H1 (cell line): ENCODE results near the gene CROT. TPM values are rescaled to one million over a fixed set of nuclear protein-coding genes. Genes with fewer than 3 reads are reported as not detected.

ENCODE experiments used
- CTCF ChIA-PET: fragments of 300-600 bp; sonication (Branson Sonifier 250); formaldehyde crosslinking; loops from one replicate; lab custom pipeline; 2021; ENCODE audit not compliant: partially characterized antibody; lab: Charles Lee
- POLR2A ChIA-PET: fragments of 300-600 bp; sonication (Branson Sonifier 250); formaldehyde crosslinking; loops from one replicate; lab custom pipeline; 2021; ENCODE audit warnings: inconsistent platforms; ENCODE audit not compliant: partially characterized antibody; lab: Charles Lee
- DNase-seq, 2 experiments: peaks; one replicate each; pipeline versions ENCODE4 v3.0.0 to v3.0.0-alpha.2; 2010 to 2022; ENCODE audit warnings: low spot score in 2 of 2, low read depth in 1 of 2, mixed read lengths in 1 of 2
- FAIRE-seq: peaks from 2 replicates; lab custom pipeline; 2011; peaks lifted over from hg19 to GRCh38; lab: Jason Lieb, UNC
- H2AFZ ChIP-seq: 2 replicates; pipeline ENCODE4 v1.8.1; 2012; ENCODE audit warnings: low read length, inconsistent platforms
- H2AK5ac ChIP-seq: 2 replicates; pipeline ENCODE4 v1.6.1; 2013; ENCODE audit warnings: low read depth, low read length
- H2BK120ac ChIP-seq: replicated peaks from 2 replicates; pipeline ENCODE3; 2013; ENCODE audit warnings: low read depth, low read length, inconsistent platforms
- H2BK12ac ChIP-seq: 2 replicates; pipeline ENCODE4 v1.6.1; 2013; ENCODE audit warnings: low read depth, low read length
- H2BK15ac ChIP-seq: 2 replicates; pipeline ENCODE4 v1.6.1; 2013; ENCODE audit warnings: low read length
- H2BK20ac ChIP-seq: 2 replicates; pipeline ENCODE4 v1.6.1; 2013; ENCODE audit warnings: low read length
- H2BK5ac ChIP-seq: 2 replicates; pipeline ENCODE4 v1.6.1; 2013; ENCODE audit warnings: low read depth, low read length
- H3K14ac ChIP-seq: 2 replicates; pipeline ENCODE4 v1.6.1; 2013; ENCODE audit warnings: inconsistent platforms; ENCODE audit not compliant: insufficient read length
- H3K18ac ChIP-seq: 2 replicates; pipeline ENCODE4 v1.6.1; 2013; ENCODE audit warnings: low read length; ENCODE audit errors: extremely low read depth
- H3K23ac ChIP-seq: 2 replicates; pipeline ENCODE4 v1.6.1; 2013; ENCODE audit warnings: inconsistent platforms; ENCODE audit not compliant: insufficient read length
- H3K23me2 ChIP-seq: 2 replicates; pipeline ENCODE4 v1.6.1; 2013; ENCODE audit warnings: low read depth, low read length
- H3K27ac ChIP-seq: 2 replicates; pipeline ENCODE4 v1.6.1; 2011; ENCODE audit warnings: low read depth, low read length, inconsistent platforms
- H3K27me3 ChIP-seq, 4 experiments: replicated peaks in 1 of 4; 1 replicate in 1 of 4; 2 replicates in 3 of 4; pipeline versions ENCODE4 v1.6.1 to v1.8.1; 2011 to 2013; ENCODE audit warnings: low read length in 3 of 4, mild to moderate bottlenecking in 3 of 4, inconsistent platforms in 2 of 4, mixed read lengths in 2 of 4, moderate library complexity in 1 of 4; ENCODE audit not compliant: control insufficient read depth in 3 of 4, insufficient read depth in 3 of 4; ENCODE audit errors: extremely low read depth in 1 of 4
- H3K36me3 ChIP-seq, 4 experiments: 2 replicates each; pipeline versions ENCODE4 v1.6.1 to v1.8.1; 2011 to 2013; ENCODE audit warnings: mild to moderate bottlenecking in 4 of 4, low read length in 3 of 4, moderate library complexity in 2 of 4, control low read depth in 1 of 4, inconsistent platforms in 1 of 4; ENCODE audit not compliant: insufficient read depth in 4 of 4, control insufficient read depth in 2 of 4
- H3K4ac ChIP-seq: replicated peaks from 2 replicates; pipeline ENCODE3; 2013; ENCODE audit warnings: low read length, low read depth, mixed read lengths, inconsistent platforms; ENCODE audit not compliant: insufficient read length
- H3K4me1 ChIP-seq, 4 experiments: replicated peaks in 1 of 4; 1 replicate in 1 of 4; 2 replicates in 3 of 4; pipeline versions ENCODE4 v1.6.1 to v1.8.1; 2011 to 2013; ENCODE audit warnings: low read length in 3 of 4, inconsistent platforms in 2 of 4, mixed read lengths in 1 of 4; ENCODE audit not compliant: insufficient read depth in 4 of 4, control insufficient read depth in 3 of 4
- H3K4me2 ChIP-seq, 2 experiments: 2 replicates each; pipeline versions ENCODE4 v1.6.1 to v1.8.1; 2011 to 2013; ENCODE audit warnings: low read depth in 2 of 2, low read length in 2 of 2, control low read depth in 1 of 2, inconsistent platforms in 1 of 2, mild to moderate bottlenecking in 1 of 2; ENCODE audit not compliant: insufficient read depth in 1 of 2
- H3K4me3 ChIP-seq, 4 experiments: fragments of 200-600, 300-600 bp in 1 of 4; sonication (generic), shearing (Covaris generic), sonication (Bioruptor Twin) in 1 of 4; 2 replicates each; pipeline versions ENCODE4 v1.5.1 to v1.8.1; 2011 to 2016; ENCODE audit warnings: low read length in 4 of 4, low read depth in 3 of 4, control low read depth in 2 of 4, inconsistent platforms in 2 of 4, mild to moderate bottlenecking in 2 of 4, mixed read lengths in 1 of 4, moderate library complexity in 1 of 4; ENCODE audit not compliant: insufficient read depth in 2 of 4; ENCODE audit errors: extremely low read depth in 1 of 4
- H3K56ac ChIP-seq: replicated peaks from 2 replicates; pipeline ENCODE3; 2013; ENCODE audit warnings: low read depth, mild to moderate bottlenecking, mixed read lengths, low read length, inconsistent platforms; ENCODE audit not compliant: insufficient read length
- H3K79me1 ChIP-seq: 2 replicates; pipeline ENCODE4 v1.6.1; 2013; ENCODE audit warnings: low read depth, low read length, control low read depth
- H3K79me2 ChIP-seq, 2 experiments: 2 replicates each; pipeline versions ENCODE4 v1.6.1 to v1.8.1; 2012 to 2013; ENCODE audit warnings: low read length in 2 of 2, mild to moderate bottlenecking in 2 of 2, inconsistent platforms in 1 of 2; ENCODE audit not compliant: insufficient read depth in 2 of 2, control insufficient read depth in 1 of 2
- H3K9ac ChIP-seq, 4 experiments: replicated peaks in 1 of 4; 1 replicate in 1 of 4; 2 replicates in 3 of 4; pipeline versions ENCODE4 v1.6.1 to v1.8.1; 2011 to 2013; ENCODE audit warnings: low read depth in 3 of 4, low read length in 3 of 4, control low read depth in 2 of 4, mild to moderate bottlenecking in 2 of 4, moderate library complexity in 2 of 4, inconsistent platforms in 1 of 4; ENCODE audit errors: extremely low read depth in 1 of 4
- H3K9me3 ChIP-seq, 2 experiments: 2 replicates each; pipeline versions ENCODE4 v1.6.1 to v1.8.1; 2012 to 2013; ENCODE audit warnings: mild to moderate bottlenecking in 2 of 2, moderate library complexity in 2 of 2, control low read depth in 1 of 2, inconsistent platforms in 1 of 2, low read depth in 1 of 2, low read length in 1 of 2, mixed read lengths in 1 of 2; ENCODE audit not compliant: insufficient read depth in 2 of 2
- H4K20me1 ChIP-seq, 2 experiments: replicated peaks in 1 of 2; 2 replicates each; pipeline versions ENCODE3 to v1.8.1; 2011 to 2013; ENCODE audit warnings: inconsistent platforms in 2 of 2, low read length in 2 of 2, mild to moderate bottlenecking in 1 of 2; ENCODE audit not compliant: insufficient read depth in 2 of 2, control insufficient read depth in 1 of 2
- H4K5ac ChIP-seq: 2 replicates; pipeline ENCODE4 v1.6.1; 2013; ENCODE audit warnings: low read length, low read depth, mixed read lengths, inconsistent platforms; ENCODE audit not compliant: insufficient read length
- H4K8ac ChIP-seq: 2 replicates; pipeline ENCODE4 v1.8.0; 2013; ENCODE audit warnings: mild to moderate bottlenecking, moderate library complexity, low read length, inconsistent platforms; ENCODE audit not compliant: insufficient read depth; ENCODE audit errors: extremely low read depth
- H4K91ac ChIP-seq: replicated peaks from 2 replicates; pipeline ENCODE3; 2013; ENCODE audit warnings: low read length, mixed read lengths, inconsistent platforms; ENCODE audit not compliant: insufficient read length
- CHD1 ChIP-seq: IDR thresholded peaks from 2 replicates; pipeline ENCODE4 v1.6.1; 2012; ENCODE audit warnings: low read depth, low read length, improper control_type of control experiment
- POLR2AphosphoS5 ChIP-seq: IDR thresholded peaks from 2 replicates; pipeline ENCODE4 v1.6.1; 2011; ENCODE audit warnings: low read depth, low read length
- RAD21 ChIP-seq, 2 experiments: IDR thresholded peaks in 1 of 2; conservative IDR thresholded peaks in 1 of 2; 2 replicates each; pipeline ENCODE4 v1.6.1; 2011; ENCODE audit warnings: low read depth in 2 of 2, low read length in 2 of 2, improper control_type of control experiment in 1 of 2, inconsistent platforms in 1 of 2, mild to moderate bottlenecking in 1 of 2, moderate library complexity in 1 of 2
- WGBS, 2 experiments: shearing (Covaris generic) in 1 of 2; methylation state at CpG; one replicate each; pipeline versions ENCODE4 v1.1.6 to v1.1.7; 2013 to 2015; ENCODE audit warnings: low lambda C conversion rate in 2 of 2, mixed read lengths in 2 of 2, inconsistent platforms in 1 of 2, low coverage in 1 of 2, missing lambda C conversion rate in 1 of 2; ENCODE audit not compliant: insufficient replicate concordance in 2 of 2, insufficient coverage in 1 of 2, insufficient read length in 1 of 2; ENCODE audit errors: extremely low coverage in 1 of 2, missing lambda C conversion rate in 1 of 2; 5-methylcytosine and 5-hydroxymethylcytosine counted together
- polyA plus RNA-seq, 7 experiments: library from polyadenylated mRNA; depleted of rRNA in 3 of 7; stranded (reverse) in 5 of 7; unstranded in 2 of 7; fragments of >200 nt in 5 of 7; fragments of 200-250 nt in 2 of 7; gene quantifications; 1 replicate in 5 of 7; 2 replicates in 1 of 7; 4 replicates in 1 of 7; pipeline versions ENCODE4 v1.2.1 to v1.2.3, GENCODE V29; 2011 to 2013; ENCODE audit warnings: missing spikeins in 2 of 7, mixed read lengths in 2 of 7
- total RNA-seq: library from RNA; stranded (reverse); fragmentation: NEBNext Ultra II Directional; extraction: Animal tissue kit (Norgen Biotek cat#: 25700); gene quantifications from 2 replicates; pipeline ENCODE4 v1.2.1, GENCODE V29; 2021

The CROT gene
- total and polyA plus RNA-seq, 2 of the 8 experiments (the other 6 are each of a cell fraction or from before 2014, with no cell fraction given): 2.2 to 5.6 TPM

DNA sequence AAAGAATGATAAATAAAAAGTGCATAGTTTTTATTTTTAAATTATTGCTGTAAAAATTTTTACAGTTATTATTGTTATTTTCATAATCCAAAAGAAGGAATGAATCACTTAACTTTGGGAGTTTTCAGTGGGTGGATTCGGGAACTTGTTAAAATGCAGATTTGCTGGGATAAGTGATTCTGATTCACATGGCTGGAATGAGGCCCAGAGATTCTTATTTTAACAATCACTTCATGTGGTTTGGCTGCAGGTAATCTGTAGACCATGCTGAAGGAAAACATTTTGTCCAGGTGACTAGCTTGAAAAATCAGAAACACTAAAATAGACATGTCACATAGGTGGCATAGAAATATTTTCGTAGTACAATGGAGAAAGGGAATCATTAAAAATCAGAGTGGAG, 13.9 kb downstream of the CROT start:
- Histone ChIP-seq H2BK15ac (no peak overlapping the region), H3K14ac (no peak overlapping the region), H3K27ac (no peak overlapping the region), H2AK5ac (no peak overlapping the region), H2BK5ac (no peak overlapping the region), H3K18ac (no peak overlapping the region), H3K9ac (no peak overlapping the region), H3K23me2 (no peaks in the 10 kb centered on the region), H4K5ac (no peak overlapping the region), H3K4me1 (no peaks in the 10 kb centered on the region), H4K91ac (no peak overlapping the region), H3K56ac (no peak overlapping the region), H2AFZ (no peak overlapping the region), H3K4ac (no peak overlapping the region), H3K79me2 (no peaks in the 10 kb centered on the region), H3K23ac (no peak overlapping the region), H3K36me3 (peaks cover 0 to 22% (median 10%) of the 10 kb centered on the region in 4 experiments; a peak in 3 of 8 replicates), H3K4me3 (no peak overlapping the region), H4K8ac (no peak overlapping the region), H2BK12ac (no peak overlapping the region), H3K79me1 (no peaks in the 10 kb centered on the region), H3K9me3 (peaks cover 21 to 23% of the 10 kb centered on the region in 2 experiments), H3K4me2 (no peak overlapping the region), H3K27me3 (no peaks in the 10 kb centered on the region), H2BK120ac (no peak overlapping the region), H2BK20ac (no peak overlapping the region), H4K20me1 (no peaks in the 10 kb centered on the region)
- WGBS, 2 experiments: 90% methylated on average over 2 of the region's 2 CpGs; no CpG with 5 or more reads in 1 of the 2 experiments
- CTCF ChIA-PET: no interaction called here
- no peak for DNase-seq
- no peak for TF ChIP-seq RAD21 (IDR thresholded peaks at IDR 0.05 in 1 of 2, conservative IDR thresholded peaks at IDR 0.05 in 1 of 2; ENCODE audit: low read depth in 2 of 2, low read length in 2 of 2)
- TF ChIP-seq CHD1: no peak
- TF ChIP-seq POLR2AphosphoS5: no peak
- POLR2A ChIA-PET: no interaction called here
- no peak for FAIRE-seq
